T-helper 2 cell (primary cell): ENCODE results near the gene NOX5.

Experiments
- DNase-seq, 5 experiments: peaks; one replicate each; pipeline versions ENCODE4 v3.0.0 to v3.0.0-alpha.2; 2012 to 2022

The NOX5 gene

GRCh38 chr15:69085325-69086081 lies 71.0 kb downstream of the NOX5 start:
- no peak for DNase-seq

GRCh38 chr15:69086427-69087204 lies 72.1 kb downstream of the NOX5 start:
- no peak for DNase-seq

GRCh38 chr15:69087366-69087976 lies 73.0 kb downstream of the NOX5 start:
- no peak for DNase-seq

GRCh38 chr15:69088300-69088965 lies 73.9 kb downstream of the NOX5 start:
- DNase-seq, result no peak

GRCh38 chr15:69089258-69089657 lies 74.8 kb downstream of the NOX5 start:
- no peak for DNase-seq

DNA sequence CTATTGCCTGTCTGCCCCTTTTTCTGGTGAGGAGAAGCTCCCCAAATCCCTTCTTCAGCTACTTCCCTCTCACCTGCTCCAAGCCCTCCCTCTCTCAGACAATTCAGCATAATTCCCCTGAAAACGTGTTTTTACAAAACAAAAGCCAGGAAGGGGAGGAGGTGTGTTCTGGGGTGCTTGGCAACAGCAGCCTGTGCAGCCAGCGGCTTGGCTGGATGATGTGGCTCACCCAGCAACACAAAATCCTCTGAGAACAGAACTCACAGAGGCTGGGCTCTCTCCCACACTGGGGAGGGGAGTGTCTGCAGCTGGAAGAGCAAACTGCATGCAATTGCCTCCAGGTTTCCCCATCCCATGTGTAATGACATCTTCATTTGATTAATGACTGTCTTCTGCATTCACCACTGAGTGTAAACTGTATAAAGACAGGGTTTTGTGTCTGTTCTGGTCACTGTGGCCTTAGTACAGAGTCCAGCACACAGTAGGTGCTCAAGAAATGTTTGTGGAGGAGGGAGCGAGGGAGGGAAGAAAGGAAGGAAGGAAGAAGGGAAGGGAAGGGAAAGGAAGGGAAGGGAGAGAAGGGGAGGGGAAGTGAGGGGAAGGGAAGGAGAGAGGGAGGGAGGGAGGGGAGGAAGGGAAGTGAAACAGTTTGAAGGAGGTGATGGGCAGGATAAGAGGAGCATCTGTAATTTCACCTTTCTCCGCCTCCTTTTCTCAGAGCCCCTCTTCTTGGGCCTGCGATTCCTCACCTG lies 75.9 kb downstream of the NOX5 start:
- DNase-seq, result no peak

DNA sequence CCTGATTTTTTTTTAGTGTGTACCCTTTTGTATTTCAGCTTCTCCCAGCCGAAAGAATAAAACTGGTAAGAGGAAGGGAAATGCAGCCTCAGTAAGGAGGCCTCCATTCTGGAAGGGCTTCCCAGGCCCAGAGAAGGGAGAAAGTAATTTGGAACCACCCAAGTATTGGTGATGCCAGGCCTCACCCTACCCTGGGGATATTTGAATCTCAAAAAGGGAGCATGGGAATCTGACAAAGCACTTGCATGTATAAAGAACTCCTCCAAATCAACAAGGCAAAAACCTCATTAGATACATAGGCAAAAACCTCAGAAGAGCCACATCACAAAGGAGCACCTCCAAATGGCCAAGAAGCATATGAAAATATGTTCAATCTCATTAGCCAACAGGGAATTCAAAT lies 77.2 kb downstream of the NOX5 start:
- DNase-seq, result no peak

DNA sequence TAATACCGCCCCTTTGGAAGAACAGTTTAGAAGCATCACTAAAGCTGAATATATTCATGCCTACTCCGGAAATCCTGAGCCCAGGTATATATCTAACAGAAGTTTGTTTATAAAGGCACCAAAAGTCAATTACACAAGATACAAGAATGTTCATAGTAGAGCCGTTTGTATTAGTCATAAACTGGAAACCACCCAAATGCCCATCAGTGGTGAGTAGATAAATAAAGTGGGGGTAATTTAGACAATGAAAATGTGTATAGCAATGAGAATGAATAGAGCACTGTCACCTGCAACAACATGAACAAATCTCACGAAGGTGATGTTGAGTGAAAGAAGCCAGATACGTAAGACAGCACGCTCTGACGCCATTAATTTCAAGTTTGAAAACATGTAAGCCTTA lies 77.7 kb downstream of the NOX5 start:
- no peak for DNase-seq

GRCh38 chr15:69093127-69093526 lies 78.6 kb downstream of the NOX5 start:
- DNase-seq, result no peak

GRCh38 chr15:69093614-69094013 lies 79.1 kb downstream of the NOX5 start:
- DNase-seq, result no peak

GRCh38 chr15:69094124-69094921 lies 79.8 kb downstream of the NOX5 start:
- no peak for DNase-seq

GRCh38 chr15:69095274-69095673 lies 80.8 kb downstream of the NOX5 start:
- DNase-seq, result no peak

DNA sequence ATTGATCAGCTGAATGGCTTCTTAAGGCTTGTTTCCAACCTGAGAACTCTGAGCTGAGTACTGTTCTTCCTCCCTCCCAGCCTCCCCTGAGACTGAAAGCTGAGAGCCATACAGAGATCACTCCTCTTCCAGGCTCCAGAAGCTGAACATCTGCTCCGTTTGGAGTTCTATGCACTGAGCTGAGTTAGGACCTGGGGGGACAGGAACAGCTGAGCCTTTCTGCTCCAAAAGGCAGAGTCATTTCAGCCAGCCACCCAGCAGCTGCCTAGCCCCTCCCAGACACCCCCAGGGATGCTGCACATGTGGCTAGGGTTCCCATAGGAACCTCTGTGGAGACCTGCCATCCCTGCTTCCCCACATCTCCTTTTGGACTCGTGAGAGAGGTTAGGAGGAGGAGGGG lies 81.7 kb downstream of the NOX5 start:
- DNase-seq, result no peak

DNA sequence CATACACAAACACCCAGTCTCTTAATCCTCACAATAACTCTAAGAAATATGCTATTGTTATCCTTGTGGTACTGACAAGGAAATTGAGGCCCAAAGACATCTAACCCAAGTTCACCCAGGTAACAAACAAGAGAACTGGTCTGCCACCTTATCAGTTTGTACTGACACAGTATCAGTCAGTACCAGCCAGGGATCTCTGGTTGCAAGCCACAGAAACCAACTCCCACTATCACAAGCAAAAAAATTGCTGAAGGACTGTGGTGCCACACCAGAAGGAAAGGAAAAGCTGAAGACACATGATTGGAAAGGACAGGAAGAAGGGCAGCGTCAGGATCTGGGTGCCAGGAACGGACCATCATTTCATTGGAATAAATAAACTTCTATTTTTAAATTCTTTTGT lies 82.1 kb downstream of the NOX5 start:
- DNase-seq, result no peak

GRCh38 chr15:69098771-69099170 lies 84.3 kb downstream of the NOX5 start:
- no peak for DNase-seq

DNA sequence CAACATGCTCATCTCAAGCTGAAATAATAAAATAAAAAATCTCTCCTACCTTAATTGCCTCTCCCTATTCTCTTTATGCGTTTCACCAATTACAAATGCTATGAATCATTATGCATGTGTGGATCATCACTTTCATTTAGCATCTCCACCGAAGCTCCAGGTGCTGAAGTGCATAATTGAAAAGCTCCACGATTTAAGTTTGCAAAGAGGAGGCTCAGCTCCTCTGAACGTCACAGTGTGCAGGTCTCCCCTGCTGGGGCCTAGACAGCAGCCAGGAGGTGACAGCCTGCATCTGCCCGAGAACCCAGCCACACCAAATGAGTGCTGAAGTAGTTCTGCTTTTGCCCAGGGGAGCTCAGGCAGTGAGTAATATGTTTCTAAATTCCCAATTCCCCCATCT lies 85.4 kb downstream of the NOX5 start:
- DNase-seq, result no peak

GRCh38 chr15:69100821-69101220 lies 86.3 kb downstream of the NOX5 start:
- DNase-seq, result no peak

DNA sequence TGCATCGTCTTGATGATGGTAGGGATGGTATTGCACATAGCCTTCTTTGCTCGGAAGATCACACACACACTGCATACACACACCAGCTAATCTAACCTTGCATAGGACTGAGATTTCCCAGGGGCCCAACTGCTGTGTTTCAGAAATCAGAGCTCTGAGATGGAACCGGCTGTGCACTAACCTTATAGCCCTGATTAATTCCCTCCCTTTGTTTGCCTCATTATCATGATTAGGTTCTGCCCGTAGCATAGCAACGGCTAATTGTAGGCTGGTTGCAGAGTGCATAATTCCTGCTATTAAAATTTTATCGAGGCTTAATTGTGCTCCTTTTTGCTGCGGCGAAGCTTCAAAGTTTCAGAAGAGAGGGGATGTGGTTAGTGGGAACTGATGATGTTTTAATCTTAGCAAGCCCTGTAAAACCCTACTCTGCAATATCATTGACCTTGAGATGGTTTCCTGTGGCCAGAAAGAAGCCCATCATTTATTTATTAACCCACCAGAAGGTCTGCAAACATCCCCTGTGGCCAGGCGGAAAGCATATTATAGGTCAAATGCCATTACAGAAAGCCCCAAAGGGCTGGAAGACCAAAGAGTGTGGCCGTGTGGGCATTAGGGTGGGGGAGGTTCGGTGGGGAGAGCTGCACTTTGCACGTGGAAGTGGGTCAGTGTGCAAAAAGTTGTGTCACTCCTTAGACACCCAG lies 89.7 kb downstream of the NOX5 start:
- DNase-seq, result peak in 1 of 5 experiments; percentile 67

GRCh38 chr15:69105451-69105985 lies 91.0 kb downstream of the NOX5 start:
- no peak for DNase-seq

DNA sequence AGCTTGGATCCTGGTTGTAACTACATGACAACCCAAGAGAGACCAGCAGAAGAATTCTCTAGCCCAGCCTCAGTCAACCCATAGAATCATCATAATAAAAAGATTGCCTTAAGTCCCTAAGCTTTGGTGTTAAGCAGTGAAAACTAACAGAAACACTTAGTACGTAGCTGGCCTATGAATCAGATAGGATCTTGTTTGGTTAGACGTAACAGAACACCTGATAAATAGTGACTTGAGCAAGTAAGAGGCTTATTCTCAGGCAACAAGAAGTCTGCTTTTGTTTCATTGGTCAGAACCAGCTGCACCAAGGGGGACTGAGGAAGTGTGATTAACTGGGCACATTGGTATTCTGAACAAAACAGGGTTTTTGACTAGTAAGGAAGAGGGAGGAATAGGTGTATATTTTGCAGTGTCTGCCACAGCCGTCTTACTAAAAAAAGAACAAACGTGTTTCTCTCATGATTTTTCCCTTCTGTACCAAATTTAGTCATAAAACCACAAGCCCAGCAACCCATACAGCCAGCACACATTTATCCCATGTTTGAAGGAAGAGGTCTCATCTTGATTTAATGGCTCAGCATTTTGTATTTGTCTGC lies 92.6 kb downstream of the NOX5 start:
- DNase-seq, result peak in 1 of 5 experiments; percentile 36
